Measurements from ENCODE around the gene CEP70.
"Not testable (repeated sequence)": the region's sequence is repeated elsewhere in the genome, so short reads cannot be mapped to it uniquely, and the experiment has no call there.

Gene CEP70

DNA sequence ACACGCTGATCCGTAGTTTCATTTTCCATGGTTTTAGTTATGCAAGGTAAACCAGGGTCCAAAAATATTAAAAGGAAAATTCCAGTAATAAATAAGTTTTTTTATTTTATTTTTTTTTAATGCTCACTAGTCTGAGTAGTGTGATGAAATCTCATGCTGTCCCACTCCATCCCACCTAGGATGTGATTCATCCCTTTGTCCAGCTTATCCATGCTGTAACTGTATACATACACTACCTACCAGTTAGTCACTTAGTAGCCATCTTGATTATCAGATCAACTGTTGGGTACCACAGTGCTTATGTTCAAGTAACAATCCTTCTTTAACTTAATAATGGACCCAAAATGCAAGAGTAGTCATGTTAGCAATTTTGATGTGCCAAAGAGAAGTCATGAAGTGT lies 84.5 kb downstream of the CEP70 start:
- no peak for DNase-seq (ENCODE audit: low spot score)
- TF ChIP-seq CTCF (IDR thresholded peaks at IDR 0.05; ENCODE audit: extremely low read depth, insufficient read depth, missing control alignments): no peak
- in situ Hi-C loops (cut with MboI; ENCODE audit: low pct_unique_long_range_greater_than_20kb, low sequenced_read_pairs, unreplicated experiment): no loop called here

DNA sequence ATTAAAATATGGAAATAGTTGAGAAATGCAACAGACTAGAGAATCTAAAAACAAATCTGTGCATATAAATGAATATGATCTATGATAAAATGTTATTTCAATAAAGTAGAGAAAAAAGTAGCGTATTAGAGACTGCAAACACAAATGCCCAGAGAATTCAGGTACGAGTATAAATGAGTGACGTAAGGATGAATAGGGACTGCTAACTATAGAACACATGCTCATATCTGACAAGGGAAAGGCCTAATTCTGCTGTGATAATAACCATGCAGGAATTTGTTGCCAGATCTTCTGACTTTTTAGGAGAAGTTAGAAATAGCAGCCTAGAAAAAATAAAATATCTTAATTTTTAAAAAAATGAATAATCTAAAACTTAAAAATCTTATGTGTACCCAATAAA lies 86.5 kb downstream of the CEP70 start:
- in situ Hi-C loops (cut with MboI; ENCODE audit: low pct_unique_long_range_greater_than_20kb, low sequenced_read_pairs, unreplicated experiment): no loop called here
- TF ChIP-seq CTCF (IDR thresholded peaks at IDR 0.05; ENCODE audit: extremely low read depth, insufficient read depth, missing control alignments): no peak
- DNase-seq (ENCODE audit: low spot score): no peak

DNA sequence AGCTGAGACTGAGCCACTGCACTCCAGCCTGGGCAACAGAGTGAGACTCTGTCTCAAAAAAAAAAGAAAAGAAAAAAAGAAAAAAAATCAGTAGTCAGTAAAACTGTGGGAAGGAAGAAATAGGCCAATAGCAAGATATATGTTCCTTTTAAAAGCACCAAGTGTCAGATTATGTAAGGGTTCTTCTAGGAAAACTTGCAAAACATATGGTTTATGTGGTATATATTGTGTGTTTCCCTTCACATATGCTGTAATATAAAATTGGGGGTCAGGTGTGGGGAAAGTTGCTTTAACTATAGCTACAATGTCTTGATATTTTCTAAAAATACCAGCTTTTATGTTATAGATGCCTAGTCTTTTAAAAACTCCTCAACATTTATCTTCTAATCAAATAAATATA lies 95.1 kb downstream of the CEP70 start:
- in situ Hi-C loops (cut with MboI; ENCODE audit: low pct_unique_long_range_greater_than_20kb, low sequenced_read_pairs, unreplicated experiment): no loop called here
- TF ChIP-seq CTCF (IDR thresholded peaks at IDR 0.05; ENCODE audit: extremely low read depth, insufficient read depth, missing control alignments): no peak
- DNase-seq (ENCODE audit: low spot score): no peak

DNA sequence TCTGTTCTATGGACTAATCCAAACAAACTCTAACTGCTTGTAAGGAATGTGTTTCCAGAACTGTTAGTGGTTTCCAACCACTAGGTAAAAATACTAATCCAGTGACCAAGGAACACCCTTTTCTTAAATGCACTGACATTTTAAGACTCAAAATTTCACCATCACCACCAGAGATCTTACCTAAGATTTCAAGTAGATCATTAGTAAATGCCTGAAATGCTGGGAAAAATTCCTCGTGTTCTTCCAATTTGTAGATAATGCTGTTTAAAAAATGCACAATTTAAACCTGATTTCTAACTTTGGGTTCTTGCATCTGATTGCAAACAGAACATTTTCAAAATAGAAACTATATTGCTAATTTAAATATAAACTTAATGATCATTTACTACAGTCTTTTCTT lies 96.2 kb downstream of the CEP70 start:
- in situ Hi-C loops (cut with MboI; ENCODE audit: low pct_unique_long_range_greater_than_20kb, low sequenced_read_pairs, unreplicated experiment): no loop called here

DNA sequence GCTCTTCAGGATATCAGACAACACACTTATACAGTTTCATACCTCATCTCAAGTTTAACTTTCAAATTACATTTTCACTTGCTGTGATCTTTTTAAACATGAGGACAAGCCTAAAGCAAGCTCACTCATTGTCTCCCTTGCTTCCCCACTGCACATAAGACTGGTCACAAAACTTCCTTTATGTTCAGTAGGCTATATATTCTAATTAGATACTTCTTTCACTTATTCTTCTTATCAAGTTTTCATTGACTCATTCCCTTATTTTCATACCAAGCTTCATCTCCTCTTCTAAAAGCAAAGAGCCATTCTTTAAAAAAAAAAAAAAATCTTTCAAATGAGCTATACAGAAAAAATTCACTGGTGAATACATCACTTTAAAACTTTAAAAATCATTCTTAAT lies 97.0 kb downstream of the CEP70 start:
- no peak for DNase-seq (ENCODE audit: low spot score)
- in situ Hi-C loops (cut with MboI; ENCODE audit: low pct_unique_long_range_greater_than_20kb, low sequenced_read_pairs, unreplicated experiment): no loop called here

More for the DNA sequence above, 96.2 kb downstream of the CEP70 start:
- no peak for TF ChIP-seq CTCF (IDR thresholded peaks at IDR 0.05; ENCODE audit: extremely low read depth, insufficient read depth, missing control alignments)
- no peak for DNase-seq (ENCODE audit: low spot score)

GRCh38 chr3:138496436-138496835 lies 97.6 kb downstream of the CEP70 start:
- TF ChIP-seq CTCF (IDR thresholded peaks at IDR 0.05; ENCODE audit: extremely low read depth, insufficient read depth, missing control alignments): no peak
- in situ Hi-C loops (cut with MboI; ENCODE audit: low pct_unique_long_range_greater_than_20kb, low sequenced_read_pairs, unreplicated experiment): no loop called here
- no peak for DNase-seq (ENCODE audit: low spot score)

More for the DNA sequence above, 97.0 kb downstream of the CEP70 start:
- no peak for TF ChIP-seq CTCF (IDR thresholded peaks at IDR 0.05; ENCODE audit: extremely low read depth, insufficient read depth, missing control alignments)

- in situ Hi-C loops (cut with MboI; ENCODE audit: low pct_unique_long_range_greater_than_20kb, low sequenced_read_pairs, unreplicated experiment); DNase-seq (ENCODE audit: low spot score): not testable (repeated sequence)
Observed at GRCh38 chr3:138495638-138496037, 98.4 kb downstream of the CEP70 start.

Data from GM13977 (cell line).